ENCODE measurements around the gene VAV2.

- TF ChIP-seq CTCF (IDR thresholded peaks at IDR 0.05): no peak
- no peak for TF ChIP-seq POLR2AphosphoS5 (IDR thresholded peaks at IDR 0.05)
Measured at GRCh38 chr9:133876836-133877235, 115.3 kb downstream of the VAV2 start.

Data from sigmoid colon (tissue), 4 donors.